ENCODE measurements around the gene N4BP2. TPM values are rescaled to one million over a fixed set of nuclear protein-coding genes. Genes with fewer than 3 reads are reported as not detected.
A peak's percentile ranks its signal among the peaks of the same experiment; 100 is the strongest.

Gene N4BP2
- total RNA-seq, 4 donors from 2014 or later, result 4.5 to 8.3 (median 6.4) TPM

GRCh38 chr4:40033613-40034012 is 23.0 kb upstream of the N4BP2 start:
- no peak for DNase-seq (ENCODE audit: low spot score in 2 of 2)
- Histone ChIP-seq H3K9me3 (no peaks in the 10 kb centered on the region), H3K27me3 (no peaks in the 10 kb centered on the region), H3K27ac (no peak overlapping the region), H3K36me3 (no peaks in the 10 kb centered on the region), H3K4me1 (no peaks in the 10 kb centered on the region), H3K4me3 (no peak overlapping the region)
- TF ChIP-seq EP300 (IDR thresholded peaks at IDR 0.05), result no peak
- 46 to 83% methylated on average over 2 of the region's 2 CpGs for WGBS, 2 donors

DNA sequence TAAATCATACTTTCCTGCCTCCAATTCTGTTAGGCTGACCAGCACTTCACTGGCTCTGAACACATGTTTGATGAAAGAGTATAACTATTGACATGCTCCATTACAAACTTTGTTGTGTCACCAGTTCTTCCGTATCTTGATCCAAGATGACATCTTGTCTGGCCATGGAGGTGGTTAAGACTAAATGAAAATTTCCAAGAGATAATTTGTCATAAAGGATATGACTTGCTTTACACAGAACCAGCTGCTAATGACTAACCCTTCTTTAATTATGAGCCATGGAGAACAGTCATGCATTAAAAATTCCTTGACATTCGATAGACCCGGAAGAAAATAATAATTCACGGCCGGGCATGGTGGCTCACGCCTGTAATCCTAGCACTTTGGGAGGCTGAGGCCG is 17.7 kb upstream of the N4BP2 start:
- Histone ChIP-seq H3K9me3 (no peaks in the 10 kb centered on the region), H3K4me1 (no peaks in the 10 kb centered on the region), H3K4me3 (no peak overlapping the region), H3K27me3 (no peaks in the 10 kb centered on the region), H3K27ac (no peak overlapping the region), H3K36me3 (no peaks in the 10 kb centered on the region)
- TF ChIP-seq CTCF (IDR thresholded peaks at IDR 0.05) (no peak), EP300 (IDR thresholded peaks at IDR 0.05) (no peak), POLR2A (IDR thresholded peaks at IDR 0.05) (no peak)
- 92 to 93% methylated on average over 7 of the region's 7 CpGs for WGBS, 2 donors
- no peak for DNase-seq (ENCODE audit: low spot score in 2 of 2)

DNA sequence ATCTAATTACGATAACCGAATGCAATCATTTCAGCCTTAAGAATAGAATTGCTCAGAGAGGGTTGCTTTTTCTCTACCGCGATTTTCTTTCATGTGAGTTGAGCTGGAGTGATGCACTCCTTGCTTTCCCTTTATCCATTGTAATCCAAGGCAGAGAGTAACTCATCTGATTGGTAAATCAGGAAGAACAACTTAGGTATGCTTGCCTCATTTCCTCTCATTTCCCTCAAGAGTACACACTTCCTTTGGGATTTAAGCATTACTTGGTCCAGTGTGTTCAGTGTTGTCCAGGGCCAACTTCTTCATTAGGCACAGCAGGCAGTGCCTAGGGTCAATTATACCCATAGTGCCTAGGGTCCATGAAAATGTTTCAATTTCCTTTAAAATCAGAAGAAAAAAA is 15.7 kb upstream of the N4BP2 start:
- H3K27me3 ChIP-seq, result no peaks in the 10 kb centered on the region
- 86 to 90% methylated on average over 4 of the region's 4 CpGs for WGBS, 2 donors

DNA sequence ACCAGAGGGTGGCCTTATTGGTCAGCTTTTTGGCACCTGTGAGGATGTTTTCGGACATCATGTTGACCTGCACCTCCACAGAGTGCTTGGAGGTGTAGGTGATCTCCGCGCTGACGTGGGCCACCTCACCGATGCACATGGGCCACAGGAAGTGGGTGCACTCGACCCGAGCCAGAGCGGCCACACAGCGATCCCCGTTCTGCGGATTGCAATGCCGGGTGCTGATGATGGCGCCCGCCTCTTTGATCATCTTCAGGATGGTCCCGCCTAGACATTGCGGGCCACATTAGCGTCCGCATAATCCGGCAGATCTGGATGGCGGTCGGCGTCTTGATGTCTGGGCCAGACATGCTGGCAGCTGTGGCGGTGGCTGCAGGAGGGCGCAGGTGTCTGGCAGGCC is 12.9 kb upstream of the N4BP2 start:
- no peak for DNase-seq (ENCODE audit: low spot score in 2 of 2)
- H3K4me3 ChIP-seq, result no peak overlapping the region
- no peaks in the 10 kb centered on the region for H3K9me3 ChIP-seq
- 94 to 97% methylated on average over 24 of the region's 24 CpGs for WGBS, 2 donors
- no peaks in the 10 kb centered on the region for H3K36me3 ChIP-seq
- H3K27ac ChIP-seq, result no peak overlapping the region
- no peak for TF ChIP-seq POLR2A (IDR thresholded peaks at IDR 0.05)
- TF ChIP-seq CTCF (IDR thresholded peaks at IDR 0.05), result no peak
- TF ChIP-seq EP300 (IDR thresholded peaks at IDR 0.05), result no peak
- peaks cover 0 to 7% (median 0%) of the 10 kb centered on the region in 4 donors for H3K4me1 ChIP-seq
- no peaks in the 10 kb centered on the region for H3K27me3 ChIP-seq

More for the DNA sequence above, 15.7 kb upstream of the N4BP2 start:
- H3K4me1 ChIP-seq, result no peaks in the 10 kb centered on the region
- no peak for TF ChIP-seq EP300 (IDR thresholded peaks at IDR 0.05)
- no peak for TF ChIP-seq CTCF (IDR thresholded peaks at IDR 0.05)
- no peak for TF ChIP-seq POLR2A (IDR thresholded peaks at IDR 0.05)
- no peak for DNase-seq (ENCODE audit: low spot score in 2 of 2)
- H3K4me3 ChIP-seq, result no peak overlapping the region
- no peaks in the 10 kb centered on the region for H3K9me3 ChIP-seq
- H3K36me3 ChIP-seq, result no peaks in the 10 kb centered on the region
- H3K27ac ChIP-seq, result no peak overlapping the region

DNA sequence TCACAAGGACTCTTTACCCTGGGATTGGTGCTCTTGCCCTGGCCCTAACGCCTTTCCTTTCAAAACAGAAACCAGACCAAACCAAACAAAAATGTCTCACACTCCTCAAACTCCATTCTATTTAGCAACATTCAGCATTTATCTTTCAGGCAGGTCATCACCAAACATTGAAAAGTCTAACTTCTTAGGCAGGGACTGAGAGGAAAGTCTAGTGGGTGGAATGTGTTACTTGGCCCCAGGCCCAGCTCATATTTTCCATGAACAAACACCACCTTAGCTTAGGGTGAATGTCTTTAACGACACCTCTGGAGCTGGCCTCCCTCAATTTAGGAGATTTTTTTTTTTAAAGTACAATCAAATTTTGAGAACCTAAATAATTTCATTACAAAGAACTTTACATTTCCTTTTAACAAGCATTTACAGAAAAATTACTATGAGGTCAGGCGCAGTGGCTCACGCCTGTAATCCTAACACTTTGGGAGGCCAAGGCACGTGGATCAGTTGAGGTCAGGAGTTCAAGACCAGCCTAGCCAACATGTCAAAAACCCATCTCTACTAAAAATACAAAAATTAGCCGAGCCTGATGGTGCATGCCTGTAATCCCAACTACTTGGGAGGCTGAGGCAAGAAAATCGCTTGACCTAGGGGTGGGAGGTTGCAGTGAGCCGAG is 10.2 kb upstream of the N4BP2 start:
- TF ChIP-seq POLR2A (IDR thresholded peaks at IDR 0.05) (no peak), EP300 (IDR thresholded peaks at IDR 0.05) (peak in 1 of 2 donors; percentile 33), CTCF (IDR thresholded peaks at IDR 0.05) (no peak)
- Histone ChIP-seq H3K4me1 (peaks cover 0 to 11% (median 0%) of the 10 kb centered on the region in 4 donors), H3K27ac (no peak overlapping the region), H3K36me3 (no peaks in the 10 kb centered on the region), H3K9me3 (no peaks in the 10 kb centered on the region), H3K4me3 (no peak overlapping the region), H3K27me3 (no peaks in the 10 kb centered on the region)
- peak in 1 of 2 donors; percentile 47 for DNase-seq (ENCODE audit: low spot score in 2 of 2)
- WGBS, 2 donors, result 54 to 58% methylated on average over 8 of the region's 8 CpGs

All from tibial nerve (tissue), 4 donors.